DMS153 treated with DMSO at 0.1 percent for 48 hours (cell line): ENCODE results near the gene SLC25A10.

Source experiments
- DNase-seq: peaks from one replicate; lab custom pipeline; 2025; ENCODE audit not compliant: unreplicated experiment; lab: John Stamatoyannopoulos, UW

SLC25A10 gene

DNA sequence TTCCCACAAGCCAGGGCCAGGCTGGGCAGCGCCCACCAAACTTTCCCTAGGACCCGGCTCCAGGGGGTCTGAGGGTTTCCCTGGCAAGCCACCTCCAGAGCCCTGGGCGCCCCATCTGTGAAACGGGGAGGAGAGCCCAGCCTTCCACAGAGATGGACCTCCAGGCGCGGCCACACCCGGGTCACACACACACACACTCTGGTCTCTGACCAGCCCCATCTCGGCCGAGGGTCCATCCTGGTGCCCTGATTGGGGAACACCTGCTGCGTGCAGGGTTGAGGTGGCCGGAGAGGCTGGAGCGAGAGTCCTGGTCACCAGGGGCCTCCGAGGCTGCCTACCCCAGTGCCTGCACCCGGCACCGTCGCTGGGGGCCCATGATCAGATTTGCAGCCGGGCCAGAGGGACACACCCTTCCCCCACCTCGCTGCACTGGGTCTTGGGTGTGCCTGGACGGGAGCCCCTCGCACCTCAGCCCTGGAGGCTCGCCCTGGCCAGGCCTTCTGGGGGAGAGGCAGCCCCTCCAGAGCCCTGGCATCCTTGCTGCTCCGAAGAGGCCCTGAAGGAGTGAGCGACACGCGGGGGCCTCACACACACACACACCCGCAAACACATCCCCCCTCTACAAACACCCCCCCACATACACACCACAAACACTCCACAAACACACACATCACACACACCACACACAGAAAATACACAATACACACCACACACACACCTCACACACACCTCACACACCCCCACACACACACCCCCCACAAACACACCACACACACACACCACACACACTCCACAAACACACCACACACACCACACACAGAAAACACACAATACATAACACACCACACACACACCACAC is 29.7 kb downstream of the SLC25A10 start:
- DNase-seq: no peak
